Transverse colon (tissue), 4 donors: ENCODE measurements around the gene TMPRSS9. TPM values are rescaled to one million over a fixed set of nuclear protein-coding genes. Genes with fewer than 3 reads are reported as not detected.
"Not testable (repeated sequence)": the region's sequence is repeated elsewhere in the genome, so short reads cannot be mapped to it uniquely, and the experiment has no call there.

ENCODE experiments used
- DNase-seq: peaks from one replicate; pipeline ENCODE4 v3.0.0-alpha.2; 2019
- H3K27ac ChIP-seq, 4 donors: fragments of 200-600 bp; sonication (generic); 2 replicates each; pipeline ENCODE4 v1.5.1; 2016 to 2018; ENCODE audit warnings: inconsistent platforms in 4 of 4
- H3K27me3 ChIP-seq: fragments of 200-600 bp; sonication (generic); 2 replicates; pipeline ENCODE4 v1.5.1; 2017; ENCODE audit warnings: inconsistent platforms
- H3K36me3 ChIP-seq, 4 donors: fragments of 200-600 bp; sonication (generic); 2 replicates each; pipeline ENCODE4 v1.5.1; 2017 to 2019; ENCODE audit warnings: inconsistent platforms in 4 of 4
- H3K4me1 ChIP-seq, 4 donors: fragments of 200-600 bp; sonication (generic); 2 replicates each; pipeline ENCODE4 v1.5.1; 2017 to 2020; ENCODE audit warnings: inconsistent platforms in 4 of 4
- H3K4me3 ChIP-seq, 4 donors: fragments of 200-600 bp; sonication (generic); 1 replicate in 1 of 4; 2 replicates in 3 of 4; pipeline versions ENCODE4 v1.5.1 to v1.6.1; 2017 to 2019; ENCODE audit warnings: inconsistent platforms in 4 of 4
- H3K9me3 ChIP-seq, 2 donors: fragments of 200-600 bp; sonication (generic); 2 replicates each; pipeline ENCODE4 v1.5.1; 2017 to 2019; ENCODE audit warnings: inconsistent platforms in 2 of 2
- CTCF ChIP-seq, 5 experiments: fragments of 200-600 bp in 3 of 5; fragments of 450-650 bp in 2 of 5; sonication (generic) in 3 of 5; IDR thresholded peaks; 1 replicate in 2 of 5; 2 replicates in 3 of 5; pipeline ENCODE4 v1.5.1; 2016 to 2017; ENCODE audit warnings: antibody characterized with exemption in 5 of 5, inconsistent platforms in 3 of 5, mild to moderate bottlenecking in 2 of 5, moderate library complexity in 1 of 5
- EP300 ChIP-seq: sonication (generic); formaldehyde crosslinking; IDR thresholded peaks from one replicate; pipeline ENCODE4 v1.6.1; 2017; ENCODE audit warnings: antibody characterized with exemption, low read depth
- POLR2A ChIP-seq: fragments of 450-650 bp; IDR thresholded peaks from one replicate; pipeline ENCODE4 v1.6.1; 2016; ENCODE audit warnings: antibody characterized with exemption, mild to moderate bottlenecking, moderate library complexity
- POLR2AphosphoS5 ChIP-seq, 3 donors: sonication (generic); formaldehyde crosslinking; IDR thresholded peaks; one replicate each; pipeline ENCODE4 v1.6.1; 2016; ENCODE audit warnings: antibody characterized with exemption in 3 of 3
- WGBS, 2 donors: methylation state at CpG; one replicate each; pipeline ENCODE4 v1.1.5; 2018; ENCODE audit warnings: low coverage in 1 of 2; 5-methylcytosine and 5-hydroxymethylcytosine counted together
- in situ Hi-C, 4 donors: fragments of 200-750 bp; cut with MboI; loops; one replicate each; pipeline versions ENCODE4 v1.15.0 to v1.15.1; 2017; ENCODE audit warnings: low sequenced_read_pairs in 3 of 4, low pct_ligation_motif_present in 1 of 4, low pct_unique_long_range_greater_than_20kb in 1 of 4
- intact Hi-C: fragments of 100-400 bp; cut with DNase I; formaldehyde crosslinking; loops from one replicate; pipeline ENCODE4 v1.15.1; 2023; ENCODE audit warnings: low total_unique reads
- total RNA-seq, 4 donors: library from RNA; depleted of rRNA; stranded (reverse); fragments of >200 nt; gene quantifications; one replicate each; pipeline ENCODE4 v1.1.0, GENCODE V29; 2016

The TMPRSS9 gene
- total RNA-seq, 4 donors from 2014 or later: 0.27 TPM; not detected in 3

- Histone ChIP-seq H3K4me1 (no peaks in the 10 kb centered on the region), H3K4me3 (no peak overlapping the region), H3K9me3 (no peaks in the 10 kb centered on the region), H3K27me3 (no peaks in the 10 kb centered on the region), H3K27ac (no peak overlapping the region), H3K36me3 (no peaks in the 10 kb centered on the region)
- no peak for TF ChIP-seq POLR2A
- no peak for TF ChIP-seq POLR2AphosphoS5 (IDR thresholded peaks at IDR 0.05)
- TF ChIP-seq CTCF (IDR thresholded peaks at IDR 0.05): no peak
- no peak for TF ChIP-seq EP300
- intact Hi-C loops: no loop called here
- WGBS, 2 donors: 40 to 88% methylated on average over 1 to 22 of the region's 29 CpGs
- no peak for DNase-seq
- in situ Hi-C loops: no loop called here
These were observed 55.4 kb downstream of the TMPRSS9 start for GRCh38 chr19:2415281-2415972.

- Histone ChIP-seq H3K9me3 (no peaks in the 10 kb centered on the region), H3K27ac (no peak overlapping the region), H3K27me3 (no peaks in the 10 kb centered on the region), H3K36me3 (no peaks in the 10 kb centered on the region), H3K4me3 (no peak overlapping the region), H3K4me1 (no peaks in the 10 kb centered on the region)
- TF ChIP-seq EP300 (no peak), POLR2AphosphoS5 (IDR thresholded peaks at IDR 0.05) (no peak), CTCF (IDR thresholded peaks at IDR 0.05) (no peak), POLR2A (no peak)
- DNase-seq: no peak
- intact Hi-C loops (no loop called here), in situ Hi-C loops (no loop called here)
- 71 to 82% methylated on average over 4 to 6 of the region's 6 CpGs for WGBS, 2 donors
These were observed 55.9 kb downstream of the TMPRSS9 start for GRCh38 chr19:2415973-2416319.

- Histone ChIP-seq H3K27ac (no peak overlapping the region), H3K4me1 (no peaks in the 10 kb centered on the region), H3K36me3 (no peaks in the 10 kb centered on the region), H3K27me3 (no peaks in the 10 kb centered on the region), H3K4me3 (no peak overlapping the region), H3K9me3 (no peaks in the 10 kb centered on the region)
- intact Hi-C loops: no loop called here
- WGBS, 2 donors: 90 to 97% methylated on average over 5 to 19 of the region's 19 CpGs
- TF ChIP-seq EP300 (no peak), CTCF (IDR thresholded peaks at IDR 0.05) (no peak), POLR2AphosphoS5 (IDR thresholded peaks at IDR 0.05) (peak in 1 of 3 donors; percentile 22), POLR2A (no peak)
- in situ Hi-C loops: no loop called here
- DNase-seq: no peak
These were observed 56.4 kb downstream of the TMPRSS9 start for GRCh38 chr19:2416321-2417097.

DNA sequence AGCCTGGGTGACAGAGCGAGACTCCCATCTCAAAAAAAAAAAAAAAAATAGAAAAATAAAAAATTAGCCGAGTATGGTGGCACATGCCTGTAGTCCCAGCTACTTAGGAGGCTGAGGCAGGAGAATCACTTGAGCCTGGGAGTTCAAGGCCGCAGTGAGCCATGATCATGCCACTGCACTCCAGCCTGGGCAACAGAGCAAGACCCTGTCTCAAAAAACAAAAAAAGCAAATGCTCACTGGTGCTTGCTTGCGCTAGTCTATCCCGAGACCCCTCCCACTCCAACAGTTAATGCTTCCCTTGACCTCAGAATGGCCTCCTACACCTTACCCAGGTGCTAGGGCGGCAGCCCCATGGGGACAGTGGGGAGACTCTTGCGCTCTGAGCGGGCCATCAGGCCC, 57.4 kb downstream of the TMPRSS9 start:
- in situ Hi-C loops, H3K4me3 ChIP-seq, H3K27me3 ChIP-seq, H3K9me3 ChIP-seq, intact Hi-C loops, H3K4me1 ChIP-seq, DNase-seq, H3K36me3 ChIP-seq, H3K27ac ChIP-seq: not testable (repeated sequence)
- WGBS, 2 donors: 89 to 94% methylated on average over 3 to 8 of the region's 8 CpGs
